NCI-H2081 (cell line): Measurements from ENCODE around the gene CHRDL2.

Experiments
- DNase-seq, 2 experiments: peaks; one replicate each; lab custom pipeline; 2025; lab: John Stamatoyannopoulos, UW

The CHRDL2 gene

GRCh38 chr11:74685338-74685737 is 45.9 kb downstream of the CHRDL2 start:
- DNase-seq: no peak

- no peak for DNase-seq
Observed at GRCh38 chr11:74684661-74685060, 46.6 kb downstream of the CHRDL2 start.

- no peak for DNase-seq
Observed at GRCh38 chr11:74683941-74684481, 47.2 kb downstream of the CHRDL2 start.

GRCh38 chr11:74683279-74683871 is 47.9 kb downstream of the CHRDL2 start:
- DNase-seq: no peak

GRCh38 chr11:74682731-74683278 is 48.4 kb downstream of the CHRDL2 start:
- DNase-seq: no peak

- DNase-seq: peak; percentile 36 to 74
Observed at GRCh38 chr11:74681686-74682651, 49.3 kb downstream of the CHRDL2 start.

GRCh38 chr11:74680703-74681531 is 50.3 kb downstream of the CHRDL2 start:
- DNase-seq: no peak

GRCh38 chr11:74680035-74680671 is 51.1 kb downstream of the CHRDL2 start:
- DNase-seq: no peak

- DNase-seq: no peak
Observed at GRCh38 chr11:74679513-74679865, 51.7 kb downstream of the CHRDL2 start.

GRCh38 chr11:74678591-74679512 is 52.4 kb downstream of the CHRDL2 start:
- no peak for DNase-seq

GRCh38 chr11:74678041-74678440 is 53.2 kb downstream of the CHRDL2 start:
- DNase-seq: no peak

GRCh38 chr11:74677131-74677530 is 54.1 kb downstream of the CHRDL2 start:
- no peak for DNase-seq

GRCh38 chr11:74676596-74676995 is 54.6 kb downstream of the CHRDL2 start:
- no peak for DNase-seq

- no peak for DNase-seq
Observed at GRCh38 chr11:74675761-74676160, 55.5 kb downstream of the CHRDL2 start.

- no peak for DNase-seq
Observed at GRCh38 chr11:74673693-74674360, 57.4 kb downstream of the CHRDL2 start.

GRCh38 chr11:74672956-74673692 is 58.1 kb downstream of the CHRDL2 start:
- DNase-seq: peak; percentile 21 to 61

GRCh38 chr11:74672332-74672955 is 58.8 kb downstream of the CHRDL2 start:
- peak in 1 of 2 experiments; percentile 30 for DNase-seq

GRCh38 chr11:74671520-74672196 is 59.6 kb downstream of the CHRDL2 start:
- DNase-seq: no peak
